Sigmoid colon (tissue), 7 donors: ENCODE results near the gene RACK1. TPM values are rescaled to one million over a fixed set of nuclear protein-coding genes. Genes with fewer than 3 reads are reported as not detected.

ENCODE experiments used
- DNase-seq: peaks from one replicate; pipeline ENCODE4 v3.0.0-alpha.2; 2019
- H3K27ac ChIP-seq, 4 donors: fragments of 200-600 bp; sonication (generic); one replicate each; pipeline ENCODE4 v1.5.1; 2016 to 2019; ENCODE audit warnings: mild to moderate bottlenecking in 1 of 4
- H3K27me3 ChIP-seq, 3 donors: fragments of 200-600 bp; sonication (generic); one replicate each; pipeline ENCODE4 v1.5.1; 2019; ENCODE audit warnings: mild to moderate bottlenecking in 1 of 3
- H3K36me3 ChIP-seq, 4 donors: fragments of 200-600 bp; sonication (generic); one replicate each; pipeline ENCODE4 v1.5.1; 2016 to 2019
- H3K4me1 ChIP-seq, 4 donors: fragments of 200-600 bp; sonication (generic); one replicate each; pipeline ENCODE4 v1.5.1; 2017 to 2019
- H3K4me3 ChIP-seq, 4 donors: fragments of 200-600 bp; sonication (generic); one replicate each; pipeline ENCODE4 v1.5.1; 2017 to 2019; ENCODE audit warnings: mild to moderate bottlenecking in 2 of 4, moderate library complexity in 1 of 4
- H3K9me3 ChIP-seq, 4 donors: fragments of 200-600 bp in 3 of 4; sonication (generic) in 3 of 4; one replicate each; pipeline versions ENCODE4 v1.5.1 to v1.6.1; 2013 to 2019
- EP300 ChIP-seq, 4 donors: sonication (generic); formaldehyde crosslinking; IDR thresholded peaks; one replicate each; pipeline ENCODE4 v1.6.1; 2017; ENCODE audit warnings: antibody characterized with exemption in 4 of 4
- POLR2A ChIP-seq, 2 donors: fragments of 450-650 bp; IDR thresholded peaks; one replicate each; pipeline ENCODE4 v1.6.1; 2016; ENCODE audit warnings: antibody characterized with exemption in 2 of 2, mild to moderate bottlenecking in 2 of 2, moderate library complexity in 2 of 2
- POLR2AphosphoS5 ChIP-seq, 4 donors: sonication (generic); formaldehyde crosslinking; IDR thresholded peaks; one replicate each; pipeline ENCODE4 v1.6.1; 2017; ENCODE audit warnings: antibody characterized with exemption in 4 of 4
- WGBS, 2 donors: extraction: QIAGEN DNeasy Blood & Tissue Kit; methylation state at CpG; one replicate each; pipeline ENCODE4 v1.1.7; 2013; 5-methylcytosine and 5-hydroxymethylcytosine counted together
- intact Hi-C: fragments of 100-400 bp; cut with DNase I; formaldehyde crosslinking; loops from one replicate; pipeline ENCODE4 v1.15.1; 2023
- polyA plus RNA-seq, 3 donors: library from polyadenylated mRNA; stranded (reverse); fragments of 200-250 nt; gene quantifications; one replicate each; pipeline ENCODE4 v1.2.3, GENCODE V29; 2013
- total RNA-seq, 4 donors: library from RNA; depleted of rRNA; stranded (reverse); fragments of >200 nt; gene quantifications; one replicate each; pipeline ENCODE4 v1.1.0, GENCODE V29; 2016
- TF ChIP-seq, protein P1 (sequence below), 4 experiments: fragments of 450-650 bp in 3 of 4; fragments of 200-600 bp in 1 of 4; IDR thresholded peaks; one replicate each; pipeline ENCODE4 v1.5.1; 2016 to 2019; ENCODE audit warnings: antibody characterized with exemption in 4 of 4, mild to moderate bottlenecking in 3 of 4, moderate library complexity in 2 of 4
- donor health status: healthy with polysubstance abuse.
- donor health status: Bipolar disorder and iron deficiency.
- donor health status: healthy.

The RACK1 gene
- total and polyA plus RNA-seq, 7 donors: 1,821 to 2,943 (median 2,174) TPM

DNA sequence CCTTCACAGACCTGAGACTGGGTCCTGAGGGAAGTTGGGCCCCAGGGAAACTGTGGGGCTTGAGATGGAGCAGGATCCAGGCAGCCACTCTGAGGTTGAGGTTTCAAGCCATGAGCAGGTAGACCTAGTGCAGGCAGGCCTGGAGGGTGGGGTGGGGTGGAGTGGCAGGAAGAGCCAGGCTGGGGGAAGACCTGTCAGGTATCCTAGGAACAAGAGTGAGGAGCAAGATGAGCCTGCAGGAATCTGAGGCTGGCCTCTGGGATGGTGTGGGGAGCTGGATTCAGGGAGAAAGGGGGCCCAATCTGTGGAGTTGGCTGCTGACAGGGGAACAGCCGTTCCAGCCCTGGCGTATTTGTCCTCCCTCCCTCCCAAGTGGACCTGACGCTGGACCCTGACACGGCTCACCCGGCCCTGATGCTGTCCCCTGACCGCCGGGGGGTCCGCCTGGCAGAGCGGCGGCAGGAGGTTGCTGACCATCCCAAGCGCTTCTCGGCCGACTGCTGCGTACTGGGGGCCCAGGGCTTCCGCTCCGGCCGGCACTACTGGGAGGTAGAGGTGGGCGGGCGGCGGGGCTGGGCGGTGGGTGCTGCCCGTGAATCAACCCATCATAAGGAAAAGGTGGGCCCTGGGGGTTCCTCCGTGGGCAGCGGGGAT is 9.8 kb downstream of the RACK1 start:
- Histone ChIP-seq H3K27me3 (no peaks in the 10 kb centered on the region), H3K27ac (no peak overlapping the region), H3K4me3 (no peak overlapping the region), H3K9me3 (no peaks in the 10 kb centered on the region), H3K4me1 (no peaks in the 10 kb centered on the region), H3K36me3 (peaks cover 51 to 85% (median 57%) of the 10 kb centered on the region in 4 donors)
- intact Hi-C loops: no loop called here
- no peak for DNase-seq
- WGBS, 2 donors: 91 to 92% methylated on average over 24 of the region's 24 CpGs
- no peak for TF ChIP-seq POLR2A (IDR thresholded peaks at IDR 0.05)
- no peak for TF ChIP-seq POLR2AphosphoS5 (IDR thresholded peaks at IDR 0.05)
- TF ChIP-seq, protein P1, sequence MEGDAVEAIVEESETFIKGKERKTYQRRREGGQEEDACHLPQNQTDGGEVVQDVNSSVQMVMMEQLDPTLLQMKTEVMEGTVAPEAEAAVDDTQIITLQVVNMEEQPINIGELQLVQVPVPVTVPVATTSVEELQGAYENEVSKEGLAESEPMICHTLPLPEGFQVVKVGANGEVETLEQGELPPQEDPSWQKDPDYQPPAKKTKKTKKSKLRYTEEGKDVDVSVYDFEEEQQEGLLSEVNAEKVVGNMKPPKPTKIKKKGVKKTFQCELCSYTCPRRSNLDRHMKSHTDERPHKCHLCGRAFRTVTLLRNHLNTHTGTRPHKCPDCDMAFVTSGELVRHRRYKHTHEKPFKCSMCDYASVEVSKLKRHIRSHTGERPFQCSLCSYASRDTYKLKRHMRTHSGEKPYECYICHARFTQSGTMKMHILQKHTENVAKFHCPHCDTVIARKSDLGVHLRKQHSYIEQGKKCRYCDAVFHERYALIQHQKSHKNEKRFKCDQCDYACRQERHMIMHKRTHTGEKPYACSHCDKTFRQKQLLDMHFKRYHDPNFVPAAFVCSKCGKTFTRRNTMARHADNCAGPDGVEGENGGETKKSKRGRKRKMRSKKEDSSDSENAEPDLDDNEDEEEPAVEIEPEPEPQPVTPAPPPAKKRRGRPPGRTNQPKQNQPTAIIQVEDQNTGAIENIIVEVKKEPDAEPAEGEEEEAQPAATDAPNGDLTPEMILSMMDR (IDR thresholded peaks at IDR 0.05): no peak
- no peak for TF ChIP-seq EP300 (IDR thresholded peaks at IDR 0.05)

DNA sequence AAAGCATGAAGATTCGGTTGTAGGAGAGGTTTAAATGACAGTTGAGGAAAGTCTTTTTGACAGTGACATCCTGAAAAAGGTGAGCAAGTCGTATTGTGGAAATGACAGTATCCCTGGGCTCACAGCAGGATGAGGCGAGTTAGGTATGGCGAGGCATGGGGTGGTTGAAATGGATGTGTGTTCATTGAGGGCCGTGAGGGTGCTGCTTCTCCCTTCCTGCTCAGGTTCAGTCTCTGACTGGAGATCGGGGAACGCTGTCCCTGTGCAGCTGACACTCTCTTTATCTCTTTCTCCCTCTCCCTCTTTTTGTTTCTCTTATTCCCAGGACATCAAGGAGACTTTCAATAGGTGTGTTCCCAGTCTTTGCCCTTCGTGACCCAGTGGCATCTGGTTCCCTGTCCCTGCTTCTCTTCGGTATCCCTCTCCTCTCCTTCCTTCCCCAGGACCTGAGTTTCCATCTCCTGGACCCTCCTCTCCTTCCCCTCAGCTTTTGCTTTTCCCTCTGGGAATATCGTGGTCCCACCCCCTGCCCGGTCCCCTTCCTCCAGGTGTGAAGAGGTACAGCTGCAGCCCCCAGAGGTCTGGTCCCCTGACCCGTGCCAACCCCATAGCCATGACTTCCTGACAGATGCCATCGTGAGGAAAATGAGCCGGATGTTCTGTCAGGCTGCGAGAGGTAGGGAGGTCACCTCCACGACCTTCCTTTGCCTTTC is 10.5 kb downstream of the RACK1 start:
- Histone ChIP-seq H3K36me3 (peaks cover 44 to 84% (median 50%) of the 10 kb centered on the region in 4 donors), H3K27me3 (no peaks in the 10 kb centered on the region), H3K9me3 (no peaks in the 10 kb centered on the region), H3K4me1 (no peaks in the 10 kb centered on the region), H3K4me3 (no peak overlapping the region), H3K27ac (no peak overlapping the region)
- WGBS, 2 donors: 83 to 86% methylated on average over 16 of the region's 16 CpGs
- intact Hi-C loops: no loop called here
- no peak for DNase-seq
- TF ChIP-seq POLR2AphosphoS5 (IDR thresholded peaks at IDR 0.05) (no peak), POLR2A (IDR thresholded peaks at IDR 0.05) (no peak)
- TF ChIP-seq, protein P1 (IDR thresholded peaks at IDR 0.05): no peak

DNA sequence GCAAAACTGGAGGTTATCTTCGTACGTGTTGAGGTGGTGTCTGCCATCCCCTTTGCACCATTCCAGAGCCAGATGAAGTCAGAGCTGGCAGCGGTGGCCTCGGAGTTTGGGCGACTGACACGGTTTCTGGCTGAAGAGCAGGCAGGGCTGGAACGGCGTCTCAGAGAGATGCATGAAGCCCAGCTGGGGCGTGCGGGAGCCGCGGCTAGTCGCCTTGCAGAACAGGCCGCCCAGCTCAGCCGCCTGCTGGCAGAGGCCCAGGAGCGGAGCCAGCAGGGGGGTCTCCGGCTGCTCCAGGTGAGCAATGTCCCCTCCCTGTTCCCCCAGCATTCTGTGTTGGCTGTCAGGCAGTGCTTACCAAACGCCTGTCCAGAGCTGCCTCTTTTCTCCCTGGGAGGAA is 11.1 kb downstream of the RACK1 start:
- Histone ChIP-seq H3K9me3 (no peaks in the 10 kb centered on the region), H3K4me3 (no peak overlapping the region), H3K27me3 (no peaks in the 10 kb centered on the region), H3K4me1 (no peaks in the 10 kb centered on the region), H3K27ac (no peak overlapping the region), H3K36me3 (peaks cover 38 to 79% (median 43%) of the 10 kb centered on the region in 4 donors)
- no peak for DNase-seq
- 88 to 92% methylated on average over 18 of the region's 18 CpGs for WGBS, 2 donors
- TF ChIP-seq, protein P1 (IDR thresholded peaks at IDR 0.05): no peak
- intact Hi-C loops: no loop called here

DNA sequence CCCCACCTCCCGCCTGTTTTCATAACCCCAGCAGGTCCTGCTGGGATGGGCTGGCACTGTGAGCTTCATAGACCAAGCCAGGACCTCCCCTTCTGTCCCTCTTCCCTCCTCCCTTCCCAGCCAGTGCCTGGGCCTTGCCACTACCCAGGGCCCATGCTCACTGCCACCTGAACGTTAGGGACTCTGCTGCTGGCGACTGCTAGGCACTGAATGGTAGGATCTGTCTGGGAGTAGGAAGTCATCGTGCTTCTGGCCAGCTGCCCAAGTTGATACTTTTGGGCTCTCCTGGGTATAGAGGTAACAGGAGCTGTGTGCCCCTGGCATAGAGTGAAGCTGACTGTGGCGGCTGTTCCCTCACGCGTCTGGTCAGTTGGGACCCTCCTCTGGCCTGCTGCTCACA is 12.3 kb downstream of the RACK1 start:
- Histone ChIP-seq H3K27ac (no peak overlapping the region), H3K27me3 (no peaks in the 10 kb centered on the region), H3K9me3 (no peaks in the 10 kb centered on the region), H3K36me3 (peaks cover 26 to 76% (median 32%) of the 10 kb centered on the region in 4 donors), H3K4me1 (no peaks in the 10 kb centered on the region), H3K4me3 (no peak overlapping the region)
- WGBS, 2 donors: 85 to 87% methylated on average over 7 of the region's 7 CpGs
- TF ChIP-seq EP300 (IDR thresholded peaks at IDR 0.05) (no peak), POLR2AphosphoS5 (IDR thresholded peaks at IDR 0.05) (no peak), POLR2A (IDR thresholded peaks at IDR 0.05) (no peak)
- TF ChIP-seq, protein P1 (IDR thresholded peaks at IDR 0.05): no peak
- DNase-seq: no peak
- intact Hi-C loops: no loop called here
